Stimulated activated naive CD8-positive, alpha-beta T cell treated with anti-CD3 and anti-CD28 coated beads, Interleukin-15, Interleukin-2, amounts not matched to agents 100 ng/mL and 50 ng/mL, for 24 hours (primary cell): Measurements from ENCODE around the gene PLPP7.
A peak's percentile ranks its signal among the peaks of the same experiment; 100 is the strongest.
"Not testable (repeated sequence)": the region's sequence is repeated elsewhere in the genome, so short reads cannot be mapped to it uniquely, and the experiment has no call there.

Experiments
- H3K27ac Mint-ChIP-seq: one replicate; pipeline ENCODE4 v1.8.0; 2021; ENCODE audit warnings: mild to moderate bottlenecking, mixed read lengths
- H3K27me3 Mint-ChIP-seq: one replicate; pipeline ENCODE4 v1.8.0; 2021; ENCODE audit warnings: mixed read lengths
- H3K36me3 Mint-ChIP-seq: one replicate; pipeline ENCODE4 v1.8.0; 2021; ENCODE audit warnings: low read depth, mixed read lengths
- H3K4me1 Mint-ChIP-seq: one replicate; pipeline ENCODE4 v1.8.0; 2021; ENCODE audit warnings: low read depth, mixed read lengths
- H3K4me3 Mint-ChIP-seq: one replicate; pipeline ENCODE4 v1.8.0; 2021; ENCODE audit warnings: mild to moderate bottlenecking, mixed read lengths
- H3K9me3 Mint-ChIP-seq: one replicate; pipeline ENCODE4 v1.8.0; 2021; ENCODE audit warnings: mixed read lengths

The PLPP7 gene

GRCh38 chr9:131346559-131346958, 57.0 kb downstream of the PLPP7 start:
- no peaks in the 10 kb centered on the region for H3K27me3 Mint-ChIP-seq
- no peaks in the 10 kb centered on the region for H3K36me3 Mint-ChIP-seq
- H3K4me1 Mint-ChIP-seq, result peaks cover 8% of the 10 kb centered on the region
- H3K27ac Mint-ChIP-seq, result no peak overlapping the region
- no peak overlapping the region for H3K4me3 Mint-ChIP-seq
- no peaks in the 10 kb centered on the region for H3K9me3 Mint-ChIP-seq

- Mint-ChIP-seq H3K27ac (no peak overlapping the region), H3K4me1 (peaks cover 8% of the 10 kb centered on the region), H3K36me3 (no peaks in the 10 kb centered on the region), H3K4me3 (no peak overlapping the region), H3K9me3 (no peaks in the 10 kb centered on the region), H3K27me3 (no peaks in the 10 kb centered on the region)
These were observed 58.0 kb downstream of the PLPP7 start for GRCh38 chr9:131347376-131348020.

- no peaks in the 10 kb centered on the region for H3K9me3 Mint-ChIP-seq
- H3K27ac Mint-ChIP-seq, result no peak overlapping the region
- no peaks in the 10 kb centered on the region for H3K27me3 Mint-ChIP-seq
- H3K36me3 Mint-ChIP-seq, result no peaks in the 10 kb centered on the region
- H3K4me1 Mint-ChIP-seq, result peaks cover 8% of the 10 kb centered on the region
- no peak overlapping the region for H3K4me3 Mint-ChIP-seq
These were observed 59.4 kb downstream of the PLPP7 start for GRCh38 chr9:131348631-131349521.

GRCh38 chr9:131349522-131349880, 60.0 kb downstream of the PLPP7 start:
- Mint-ChIP-seq H3K4me1 (peaks cover 8% of the 10 kb centered on the region), H3K36me3 (no peaks in the 10 kb centered on the region), H3K27me3 (no peaks in the 10 kb centered on the region), H3K9me3 (no peaks in the 10 kb centered on the region), H3K27ac (no peak overlapping the region), H3K4me3 (no peak overlapping the region)

- no peak overlapping the region for H3K4me3 Mint-ChIP-seq
- no peaks in the 10 kb centered on the region for H3K36me3 Mint-ChIP-seq
- no peaks in the 10 kb centered on the region for H3K9me3 Mint-ChIP-seq
- H3K27ac Mint-ChIP-seq, result no peak overlapping the region
- peaks cover 8% of the 10 kb centered on the region for H3K4me1 Mint-ChIP-seq
- H3K27me3 Mint-ChIP-seq, result no peaks in the 10 kb centered on the region
These were observed 60.5 kb downstream of the PLPP7 start for GRCh38 chr9:131349881-131350563.

DNA sequence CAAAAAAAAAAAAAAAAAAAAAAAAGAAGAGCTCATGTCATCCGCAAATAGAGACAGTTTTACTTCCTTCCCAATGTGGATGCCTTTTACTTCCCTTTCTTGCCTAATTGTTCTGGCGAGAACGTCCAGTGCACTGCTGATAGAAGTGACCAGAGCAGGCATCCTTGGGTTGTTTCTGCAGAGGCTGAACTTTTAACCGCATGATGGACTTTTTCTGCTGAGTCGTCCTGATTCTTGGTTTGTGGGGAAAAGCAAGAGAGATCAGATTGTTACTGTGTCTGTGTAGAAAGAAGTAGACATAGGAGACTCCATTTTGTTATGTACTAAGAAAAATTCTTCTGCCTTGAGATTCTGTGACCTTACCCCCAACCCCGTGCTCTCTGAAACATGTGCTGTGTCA, 67.0 kb downstream of the PLPP7 start:
- H3K36me3 Mint-ChIP-seq, H3K27me3 Mint-ChIP-seq, H3K27ac Mint-ChIP-seq, H3K4me3 Mint-ChIP-seq, H3K9me3 Mint-ChIP-seq: not testable (repeated sequence)
- peaks cover 25% of the 10 kb centered on the region for H3K4me1 Mint-ChIP-seq

- Mint-ChIP-seq H3K27me3 (no peaks in the 10 kb centered on the region), H3K27ac (peak overlapping the region; percentile 13), H3K36me3 (no peaks in the 10 kb centered on the region), H3K4me3 (peak overlapping the region; percentile 6), H3K4me1 (peaks cover 26% of the 10 kb centered on the region), H3K9me3 (no peaks in the 10 kb centered on the region)
These were observed 69.0 kb downstream of the PLPP7 start for GRCh38 chr9:131358556-131358955.
